ENCODE measurements around the gene TSEN54.

TSEN54 gene

DNA sequence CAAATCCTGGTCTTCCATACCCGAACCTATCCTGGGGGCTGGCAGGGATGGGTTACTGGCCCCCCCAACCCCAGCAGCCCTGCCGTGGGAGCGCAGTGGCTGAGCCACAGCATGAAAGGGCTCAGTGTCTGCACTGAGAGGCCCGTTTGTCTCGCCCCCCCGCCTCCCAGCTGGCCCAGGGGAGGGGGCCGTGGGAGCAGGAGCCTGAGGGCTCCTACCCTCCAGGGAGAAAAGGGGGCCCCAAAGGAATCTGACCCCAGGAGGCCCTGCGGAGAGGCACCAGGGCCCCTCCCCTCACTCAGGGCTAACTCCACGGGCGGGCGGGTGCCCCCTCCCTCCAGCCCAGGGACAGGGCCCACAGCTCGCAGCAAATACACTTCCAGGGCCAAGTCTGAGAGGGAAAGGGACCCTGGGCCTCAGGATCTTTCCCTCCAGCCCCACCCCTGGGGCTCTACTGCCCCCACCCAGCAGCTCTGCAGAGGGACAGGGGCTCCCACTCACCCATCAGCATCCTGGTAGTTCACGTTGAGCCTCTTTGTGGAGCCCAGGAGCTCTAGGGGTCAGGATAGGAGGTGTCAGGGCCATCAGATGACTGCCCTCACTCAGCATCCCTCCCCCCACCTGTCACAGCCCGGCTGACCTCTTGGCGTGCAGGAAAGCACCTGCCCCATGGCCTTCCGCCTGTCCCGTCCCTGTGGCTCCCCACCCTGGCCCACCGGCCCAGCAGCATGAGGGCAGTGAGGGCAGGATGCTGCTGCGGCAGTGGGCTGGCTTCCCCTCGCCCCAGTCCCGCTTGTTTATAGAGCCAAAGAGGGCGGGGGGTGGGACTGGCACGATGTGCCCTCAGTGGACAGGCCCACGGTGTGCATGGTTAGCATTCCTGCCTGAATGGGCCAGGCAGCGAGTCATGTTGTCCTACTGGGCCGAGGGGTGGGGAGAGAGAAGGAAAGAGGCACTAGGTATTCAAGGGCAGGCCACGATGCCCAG lies 8.3 kb upstream of the TSEN54 start:
- H3K4me3 ChIP-seq (ENCODE audit: low read depth, low read length), result no peak overlapping the region
- TF ChIP-seq, protein P1, sequence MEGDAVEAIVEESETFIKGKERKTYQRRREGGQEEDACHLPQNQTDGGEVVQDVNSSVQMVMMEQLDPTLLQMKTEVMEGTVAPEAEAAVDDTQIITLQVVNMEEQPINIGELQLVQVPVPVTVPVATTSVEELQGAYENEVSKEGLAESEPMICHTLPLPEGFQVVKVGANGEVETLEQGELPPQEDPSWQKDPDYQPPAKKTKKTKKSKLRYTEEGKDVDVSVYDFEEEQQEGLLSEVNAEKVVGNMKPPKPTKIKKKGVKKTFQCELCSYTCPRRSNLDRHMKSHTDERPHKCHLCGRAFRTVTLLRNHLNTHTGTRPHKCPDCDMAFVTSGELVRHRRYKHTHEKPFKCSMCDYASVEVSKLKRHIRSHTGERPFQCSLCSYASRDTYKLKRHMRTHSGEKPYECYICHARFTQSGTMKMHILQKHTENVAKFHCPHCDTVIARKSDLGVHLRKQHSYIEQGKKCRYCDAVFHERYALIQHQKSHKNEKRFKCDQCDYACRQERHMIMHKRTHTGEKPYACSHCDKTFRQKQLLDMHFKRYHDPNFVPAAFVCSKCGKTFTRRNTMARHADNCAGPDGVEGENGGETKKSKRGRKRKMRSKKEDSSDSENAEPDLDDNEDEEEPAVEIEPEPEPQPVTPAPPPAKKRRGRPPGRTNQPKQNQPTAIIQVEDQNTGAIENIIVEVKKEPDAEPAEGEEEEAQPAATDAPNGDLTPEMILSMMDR (IDR thresholded peaks at IDR 0.05; ENCODE audit: insufficient read depth, low read length, missing control alignments), result no peak
- ChIA-PET CTCF (interaction anchor here (1.1 to 1.8 kb wide), 5 partner anchors 9 to 242 kb away, joined by 3 to 7 read pairs (median 3); partner anchors contain the start of genes SMIM5 and TSEN54), POLR2A (interaction anchor here (0.5 kb wide), 1 partner anchor 52 kb away, joined by 3 read pairs; no protein-coding TSS in a partner anchor)
- DNase-seq (ENCODE audit: low read depth, low spot score), result no peak

DNA sequence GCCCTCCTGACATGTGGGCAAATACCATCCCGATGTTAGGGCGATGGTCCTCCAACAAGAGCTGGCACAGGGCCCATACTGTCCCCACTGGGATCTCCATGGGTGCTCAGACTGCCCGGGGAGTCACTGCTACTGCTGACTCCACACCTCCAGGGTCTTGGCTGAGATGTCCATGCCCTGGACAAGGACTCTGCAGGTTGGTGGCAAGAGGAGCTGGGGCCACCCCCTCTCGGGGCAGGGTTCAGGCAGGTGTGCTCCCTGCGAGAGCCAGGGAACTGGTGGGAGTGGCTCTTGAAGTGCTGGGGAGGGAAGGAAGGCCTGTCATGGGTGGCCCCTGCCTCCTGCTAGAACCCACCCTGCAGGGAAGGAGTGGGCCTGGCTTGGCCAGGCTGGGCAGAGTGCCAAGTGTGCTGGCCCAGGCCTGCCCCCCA lies 7.4 kb upstream of the TSEN54 start:
- DNase-seq (ENCODE audit: low read depth, low spot score), result no peak
- no peak overlapping the region for H3K4me3 ChIP-seq (ENCODE audit: low read depth, low read length)
- TF ChIP-seq, protein P1 (IDR thresholded peaks at IDR 0.05; ENCODE audit: insufficient read depth, low read length, missing control alignments), result no peak
- ChIA-PET POLR2A (no interaction called here), CTCF (interaction anchor here (1.1 to 1.8 kb wide), 3 partner anchors 8 to 241 kb away, joined by 3 to 7 read pairs (median 3); partner anchors contain the start of gene TSEN54)

DNA sequence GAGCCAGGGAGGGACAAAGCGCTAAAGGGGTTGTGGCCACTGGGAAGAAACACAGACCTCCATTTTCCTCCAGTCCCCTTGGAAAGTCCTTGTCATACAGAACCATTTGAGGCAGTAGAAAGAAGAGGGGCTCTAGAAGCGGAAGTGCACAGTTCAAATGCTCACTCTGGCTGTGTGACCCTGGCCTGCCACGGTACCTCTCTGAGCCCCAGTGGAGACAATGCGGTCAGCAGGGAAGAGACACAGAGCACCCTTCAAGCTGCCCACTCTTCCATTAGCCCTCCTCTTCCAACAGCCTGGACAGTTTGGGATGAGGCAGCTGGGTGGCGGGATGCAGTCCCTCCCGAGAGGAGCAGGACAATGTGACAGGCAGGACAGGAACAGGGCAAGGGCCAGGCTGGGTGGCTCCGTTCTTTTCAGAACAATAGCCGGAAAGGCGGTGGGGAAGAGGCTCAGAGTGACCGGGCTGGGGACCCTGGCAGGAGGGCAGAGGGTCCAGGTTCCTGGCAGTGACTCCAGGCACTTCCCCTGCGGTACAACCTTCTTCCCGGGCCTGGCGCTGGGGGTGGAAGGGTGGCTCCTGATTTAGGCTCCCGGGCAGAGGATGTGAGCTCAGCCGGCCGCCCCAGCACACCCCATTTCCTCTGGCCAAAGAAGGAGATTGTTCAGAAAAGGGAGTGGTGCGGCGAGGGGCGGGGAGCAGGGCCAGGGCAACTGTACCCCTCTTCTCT lies 6.6 kb upstream of the TSEN54 start:
- TF ChIP-seq, protein P1 (IDR thresholded peaks at IDR 0.05; ENCODE audit: insufficient read depth, low read length, missing control alignments), result no peak
- DNase-seq (ENCODE audit: low read depth, low spot score), result no peak
- H3K4me3 ChIP-seq (ENCODE audit: low read depth, low read length), result no peak overlapping the region
- POLR2A ChIA-PET, result no interaction called here
- CTCF ChIA-PET, result interaction anchor here (0.8 kb wide), 2 partner anchors 12 to 115 kb away, joined by 3 to 5 read pairs; no protein-coding TSS in a partner anchor

DNA sequence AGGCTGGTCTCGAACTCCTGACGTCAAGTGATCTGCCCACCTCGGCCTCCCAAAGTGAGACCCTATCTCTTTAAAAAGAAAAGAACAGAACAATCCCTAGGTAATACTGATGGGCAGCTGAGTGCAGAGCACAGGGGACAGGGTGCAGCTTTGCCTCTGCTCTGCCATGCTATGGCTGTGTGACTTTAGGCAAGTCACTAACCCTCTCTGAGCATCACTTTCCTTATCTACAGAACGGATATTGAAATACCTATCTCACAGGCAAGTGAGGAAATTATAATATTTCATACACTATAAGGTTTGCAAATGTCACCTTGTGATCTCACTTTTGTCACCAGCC lies 5.1 kb upstream of the TSEN54 start:
- no peak for DNase-seq (ENCODE audit: low read depth, low spot score)
- POLR2A ChIA-PET, result interaction anchor here (1.1 kb wide), 1 partner anchor 21 kb away, joined by 3 read pairs; no protein-coding TSS in a partner anchor
- H3K4me3 ChIP-seq (ENCODE audit: low read depth, low read length), result no peak overlapping the region
- TF ChIP-seq, protein P1 (IDR thresholded peaks at IDR 0.05; ENCODE audit: insufficient read depth, low read length, missing control alignments), result no peak
- CTCF ChIA-PET, result interaction anchor here (1.5 kb wide), 1 partner anchor 28 kb away, joined by 4 read pairs; no protein-coding TSS in a partner anchor

DNA sequence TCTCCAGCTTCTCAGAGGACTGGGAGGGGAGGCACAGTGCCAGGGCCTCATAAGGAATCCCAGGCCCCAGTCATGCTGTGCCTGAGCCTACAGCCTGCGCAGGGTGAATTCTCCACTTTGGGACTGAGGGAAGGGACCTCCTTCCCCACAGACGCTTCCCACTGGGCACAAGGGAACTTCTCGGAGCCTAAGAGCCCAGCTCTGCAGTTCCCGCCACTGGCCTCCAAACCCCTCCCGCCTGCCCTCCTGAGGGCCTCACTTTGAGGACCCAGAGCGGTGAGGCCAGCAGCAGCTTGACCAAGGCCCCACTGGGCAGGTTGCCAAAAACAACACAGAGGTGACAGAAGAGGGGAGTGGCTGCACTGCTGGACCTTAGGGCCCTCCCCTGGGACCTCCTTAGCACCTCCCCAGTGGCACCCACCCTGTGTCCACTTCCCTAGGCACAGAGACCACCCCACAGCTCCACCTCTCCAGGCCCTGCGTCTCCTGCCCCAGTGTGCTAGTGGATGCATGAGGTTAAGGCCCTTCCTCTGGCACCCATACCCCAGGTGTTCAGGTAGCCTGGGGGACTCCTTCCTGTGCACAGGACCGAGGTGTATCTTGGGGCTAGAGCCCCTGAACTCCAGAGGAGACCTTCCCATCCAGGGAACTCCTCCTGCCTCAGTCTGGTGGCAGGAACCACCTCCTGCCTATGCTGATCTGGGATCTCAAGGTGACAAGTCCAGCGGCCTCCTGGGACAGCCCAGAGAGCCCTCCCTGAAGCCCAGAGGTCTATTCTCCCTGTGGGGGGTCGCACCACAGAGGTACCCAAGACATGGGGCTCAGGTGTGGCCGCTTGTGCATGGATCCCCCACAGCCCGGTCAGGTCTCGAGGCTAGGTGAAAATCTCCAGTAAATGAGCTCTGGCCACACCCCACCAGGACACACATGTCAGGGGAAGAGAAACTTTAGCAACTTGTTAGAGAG lies 4.4 kb upstream of the TSEN54 start:
- no peak overlapping the region for H3K4me3 ChIP-seq (ENCODE audit: low read depth, low read length)
- POLR2A ChIA-PET, result interaction anchor here (1.1 kb wide), 1 partner anchor 22 kb away, joined by 3 read pairs; no protein-coding TSS in a partner anchor
- TF ChIP-seq, protein P1 (IDR thresholded peaks at IDR 0.05; ENCODE audit: insufficient read depth, low read length, missing control alignments), result no peak
- DNase-seq (ENCODE audit: low read depth, low spot score), result no peak
- CTCF ChIA-PET, result interaction anchor here (1.0 to 2.5 kb wide), 5 partner anchors 9 to 236 kb away, joined by 3 to 11 read pairs (median 4); no protein-coding TSS in a partner anchor
